ENCODE results near the gene VSIG10.

The VSIG10 gene

DNA sequence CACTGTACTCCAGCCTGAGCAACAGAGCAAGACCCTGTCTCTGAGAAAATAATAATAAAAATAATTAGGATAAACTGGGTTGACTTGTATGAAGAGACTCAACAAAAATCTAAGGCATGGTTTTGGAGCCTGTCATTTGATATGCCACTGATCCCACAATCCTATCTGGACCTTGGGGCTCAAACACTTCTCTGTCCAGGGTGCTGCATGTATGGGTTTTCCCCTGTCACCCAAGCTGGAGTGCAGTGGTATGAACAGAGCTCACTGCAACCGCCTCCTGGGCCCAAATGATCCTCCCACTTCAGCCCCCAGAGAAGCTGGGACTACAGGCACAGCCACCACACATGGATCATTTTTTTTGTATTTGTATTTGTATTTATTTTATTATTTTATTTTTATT is 5.3 kb upstream of the VSIG10 start:
- H3K4me3 ChIP-seq (ENCODE audit: low read length): no peak overlapping the region
- TF ChIP-seq, protein P1, sequence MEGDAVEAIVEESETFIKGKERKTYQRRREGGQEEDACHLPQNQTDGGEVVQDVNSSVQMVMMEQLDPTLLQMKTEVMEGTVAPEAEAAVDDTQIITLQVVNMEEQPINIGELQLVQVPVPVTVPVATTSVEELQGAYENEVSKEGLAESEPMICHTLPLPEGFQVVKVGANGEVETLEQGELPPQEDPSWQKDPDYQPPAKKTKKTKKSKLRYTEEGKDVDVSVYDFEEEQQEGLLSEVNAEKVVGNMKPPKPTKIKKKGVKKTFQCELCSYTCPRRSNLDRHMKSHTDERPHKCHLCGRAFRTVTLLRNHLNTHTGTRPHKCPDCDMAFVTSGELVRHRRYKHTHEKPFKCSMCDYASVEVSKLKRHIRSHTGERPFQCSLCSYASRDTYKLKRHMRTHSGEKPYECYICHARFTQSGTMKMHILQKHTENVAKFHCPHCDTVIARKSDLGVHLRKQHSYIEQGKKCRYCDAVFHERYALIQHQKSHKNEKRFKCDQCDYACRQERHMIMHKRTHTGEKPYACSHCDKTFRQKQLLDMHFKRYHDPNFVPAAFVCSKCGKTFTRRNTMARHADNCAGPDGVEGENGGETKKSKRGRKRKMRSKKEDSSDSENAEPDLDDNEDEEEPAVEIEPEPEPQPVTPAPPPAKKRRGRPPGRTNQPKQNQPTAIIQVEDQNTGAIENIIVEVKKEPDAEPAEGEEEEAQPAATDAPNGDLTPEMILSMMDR (conservative IDR thresholded peaks at IDR 0.05; ENCODE audit: low read depth, low read length): no peak
- no peak for DNase-seq (ENCODE audit: low read depth)

DNA sequence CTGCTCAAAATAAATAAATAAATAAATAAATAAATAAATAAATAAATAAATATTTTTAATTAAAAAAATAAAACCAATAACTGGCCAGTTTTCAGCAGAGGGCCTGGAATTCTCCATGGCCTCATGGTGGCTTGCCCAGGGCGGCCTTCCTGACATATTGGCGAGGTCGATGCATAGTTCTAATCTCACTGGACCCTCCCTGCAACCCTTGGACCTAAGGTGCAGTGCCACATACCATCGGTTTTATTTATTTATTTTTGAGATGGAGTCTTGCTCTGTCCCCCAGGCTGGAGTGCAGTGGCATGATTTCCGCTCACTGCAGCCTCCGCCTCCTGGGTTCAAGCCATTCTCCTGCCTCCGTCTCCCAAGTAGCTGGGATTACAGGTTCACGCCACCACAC is 3.9 kb upstream of the VSIG10 start:
- H3K4me3 ChIP-seq (ENCODE audit: low read length): no peak overlapping the region
- TF ChIP-seq, protein P1 (conservative IDR thresholded peaks at IDR 0.05; ENCODE audit: low read depth, low read length): no peak
- no peak for DNase-seq (ENCODE audit: low read depth)

DNA sequence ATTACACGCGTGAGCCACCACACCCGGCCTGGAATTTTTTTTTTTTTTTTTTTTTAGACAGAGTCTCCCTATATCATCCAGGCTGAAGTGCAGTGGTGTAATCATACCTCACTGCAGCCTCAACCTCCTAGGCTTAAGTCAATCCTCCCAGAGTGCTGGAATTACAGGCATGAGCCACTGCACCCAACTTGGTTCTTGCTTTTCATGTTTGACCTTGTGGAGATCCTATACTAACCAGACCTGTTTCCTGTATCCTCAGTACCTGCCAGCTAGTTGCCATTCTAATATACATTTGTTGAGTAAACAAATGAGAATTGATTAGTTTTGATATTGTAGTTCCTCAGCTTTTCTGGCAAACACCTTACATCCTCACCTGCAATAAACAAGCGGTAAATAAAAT is 3.2 kb upstream of the VSIG10 start:
- H3K4me3 ChIP-seq (ENCODE audit: low read length): no peak overlapping the region
- TF ChIP-seq, protein P1 (conservative IDR thresholded peaks at IDR 0.05; ENCODE audit: low read depth, low read length): no peak
- DNase-seq (ENCODE audit: low read depth): no peak

DNA sequence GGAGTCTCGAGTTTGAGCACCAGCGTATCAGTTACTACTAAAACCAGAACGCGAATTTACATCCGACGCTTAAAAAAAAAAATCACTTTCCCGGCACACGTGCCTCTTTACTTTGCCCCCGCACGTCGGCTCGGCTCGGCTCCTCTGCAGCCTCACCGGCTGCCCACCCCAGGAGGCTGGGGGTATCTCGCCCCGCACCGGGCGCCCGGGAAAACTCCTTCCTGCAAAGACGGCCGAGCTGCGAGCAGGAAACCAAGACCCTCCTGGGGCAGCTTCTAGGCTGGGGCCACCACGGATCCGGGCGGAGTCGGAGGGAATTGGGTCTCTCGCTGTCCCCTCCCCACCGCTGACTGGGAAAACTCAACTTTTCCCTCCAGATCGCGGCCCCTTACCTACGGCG is 610 bp downstream of the VSIG10 start:
- no peak for DNase-seq (ENCODE audit: low read depth)
- TF ChIP-seq, protein P1 (conservative IDR thresholded peaks at IDR 0.05; ENCODE audit: low read depth, low read length): no peak
- H3K4me3 ChIP-seq (ENCODE audit: low read length): peak overlapping the region; percentile 72

DNA sequence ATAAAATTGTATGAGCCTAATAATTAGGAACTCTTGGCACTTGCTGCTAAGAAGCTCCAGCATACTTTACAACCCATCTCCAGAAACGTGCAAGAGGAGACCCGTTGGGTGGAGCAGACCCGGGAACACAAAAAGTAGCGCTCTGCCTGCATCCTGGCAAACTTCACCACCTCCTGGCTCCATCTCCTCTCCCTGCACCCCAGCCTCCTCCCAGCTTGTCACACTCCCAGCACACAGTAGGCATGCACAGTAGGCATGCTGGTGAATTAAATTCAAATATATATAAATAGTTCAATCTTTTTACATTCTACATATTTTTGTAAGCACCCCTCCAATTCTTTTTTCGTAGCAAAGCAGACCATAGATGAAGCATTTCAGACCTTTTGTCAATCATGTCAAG is 1.2 kb downstream of the VSIG10 start:
- TF ChIP-seq, protein P1 (conservative IDR thresholded peaks at IDR 0.05; ENCODE audit: low read depth, low read length): no peak
- H3K4me3 ChIP-seq (ENCODE audit: low read length): peak overlapping the region; percentile 72
- DNase-seq (ENCODE audit: low read depth): no peak

DNA sequence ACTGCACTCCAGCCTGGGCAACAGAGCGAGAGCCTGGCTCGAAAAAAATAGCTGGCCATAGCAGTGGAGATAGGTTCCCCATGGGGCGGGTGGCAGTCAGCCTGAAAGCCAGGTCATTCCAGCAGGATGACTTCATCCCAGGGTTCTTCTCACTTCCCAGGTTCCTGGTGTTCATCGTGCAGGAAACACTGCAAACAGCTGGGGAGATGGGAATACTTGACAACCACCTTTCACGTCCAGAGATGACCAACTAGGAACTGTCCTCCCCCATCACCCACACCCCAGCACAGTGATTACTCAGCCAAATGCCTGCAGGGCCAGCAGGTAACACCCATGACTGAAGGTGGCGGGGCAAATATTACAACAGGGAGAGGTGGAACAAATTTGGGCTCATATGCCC is 1.7 kb downstream of the VSIG10 start:
- no peak for DNase-seq (ENCODE audit: low read depth)
- H3K4me3 ChIP-seq (ENCODE audit: low read length): no peak overlapping the region

DNA sequence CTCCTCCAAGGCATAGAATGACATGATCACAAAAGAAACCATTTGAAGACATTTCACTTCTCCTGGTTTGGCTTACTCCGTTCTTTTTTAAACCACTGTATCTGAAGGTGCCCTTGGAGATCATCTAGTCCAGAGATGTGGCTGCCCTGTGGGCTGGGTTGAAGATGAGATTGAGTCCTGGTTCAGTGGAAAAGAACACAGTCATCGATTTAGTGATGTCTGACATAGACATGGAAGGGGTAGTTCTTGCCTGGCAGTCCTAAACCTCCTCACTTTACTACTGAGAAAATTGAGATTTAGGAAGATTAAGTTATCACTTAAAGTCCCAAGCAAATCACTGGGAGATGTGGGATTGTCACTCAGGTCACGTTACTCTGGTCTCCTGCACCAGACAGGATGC is 2.8 kb downstream of the VSIG10 start:
- H3K4me3 ChIP-seq (ENCODE audit: low read length): no peak overlapping the region
- TF ChIP-seq, protein P1 (conservative IDR thresholded peaks at IDR 0.05; ENCODE audit: low read depth, low read length): no peak
- no peak for DNase-seq (ENCODE audit: low read depth)

More for the DNA sequence above, 1.7 kb downstream of the VSIG10 start:
- TF ChIP-seq, protein P1 (conservative IDR thresholded peaks at IDR 0.05; ENCODE audit: low read depth, low read length): no peak
